ENCODE measurements around the gene GNAQ.

DNA sequence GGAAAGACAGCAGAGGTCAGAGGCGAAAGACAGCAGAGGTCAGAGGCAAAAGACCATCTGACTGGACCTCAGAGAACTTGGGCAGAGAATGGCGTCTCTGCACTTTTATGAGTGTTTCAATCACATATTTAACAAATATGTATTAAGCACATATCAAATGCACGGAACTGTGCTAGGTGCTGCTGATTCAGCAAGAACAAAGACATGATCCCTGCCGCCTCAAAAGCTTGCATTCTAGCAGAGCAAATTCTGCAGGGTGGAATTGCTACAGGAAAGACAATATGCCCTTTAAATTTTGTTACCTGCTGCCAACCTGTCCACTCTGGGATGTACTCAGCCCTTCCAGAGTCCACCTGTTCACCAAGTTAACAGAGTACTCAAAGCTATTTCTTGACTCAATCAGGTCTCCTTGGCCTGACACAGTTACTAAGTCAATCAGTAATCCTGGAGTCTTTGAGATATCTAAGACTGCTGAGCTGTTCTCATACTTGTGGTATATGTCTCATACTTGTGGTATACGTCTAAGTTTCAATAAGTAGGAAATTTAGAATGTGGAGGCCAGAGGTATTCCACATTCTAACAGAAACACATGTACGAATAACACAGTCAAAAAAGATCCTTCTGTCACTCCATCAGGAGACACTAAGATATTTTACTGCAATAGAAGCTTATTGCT lies 131.8 kb downstream of the GNAQ start:
- TF ChIP-seq PCBP2 (optimal IDR thresholded peaks at IDR 0.05; ENCODE audit: low read depth, low read length, poor library complexity, severe bottlenecking) = no peak
- no peak for TF ChIP-seq HNRNPH1 (optimal IDR thresholded peaks at IDR 0.05; ENCODE audit: low read depth, low read length)
- TF ChIP-seq CTCF (CRISPR knock-in tag; IDR thresholded peaks at IDR 0.05) = no peak

Measured in HepG2 (cell line).